Endometrial microvascular endothelial cells (primary cell): ENCODE measurements around the gene ZNF655. TPM values are rescaled to one million over a fixed set of nuclear protein-coding genes. Genes with fewer than 3 reads are reported as not detected.

Experiments
- in situ Hi-C: cut with HindIII; loops from 2 replicates; pipeline ENCODE4 v1.10.0; 2017; ENCODE audit warnings: low sequenced_read_pairs, low pct_unique_long_range_greater_than_20kb; ENCODE audit errors: inconsistent ontology term
- total RNA-seq: library from RNA; depleted of rRNA; stranded (reverse); fragments of >200 nt; gene quantifications from one replicate; pipeline ENCODE4 v1.2.3, GENCODE V29; 2015; ENCODE audit errors: inconsistent ontology term

Gene ZNF655
- total RNA-seq, 1 donor from 2014 or later = 17.9 TPM

- in situ Hi-C loops = no loop called here
Observed at GRCh38 chr7:99597762-99598501, 39.5 kb downstream of the ZNF655 start, which contains the start of gene TMEM225B. Gene TMEM225B (plus strand): TSS chr7:99598267. CDS start chr7:99604389, 6,122 bp downstream.

DNA sequence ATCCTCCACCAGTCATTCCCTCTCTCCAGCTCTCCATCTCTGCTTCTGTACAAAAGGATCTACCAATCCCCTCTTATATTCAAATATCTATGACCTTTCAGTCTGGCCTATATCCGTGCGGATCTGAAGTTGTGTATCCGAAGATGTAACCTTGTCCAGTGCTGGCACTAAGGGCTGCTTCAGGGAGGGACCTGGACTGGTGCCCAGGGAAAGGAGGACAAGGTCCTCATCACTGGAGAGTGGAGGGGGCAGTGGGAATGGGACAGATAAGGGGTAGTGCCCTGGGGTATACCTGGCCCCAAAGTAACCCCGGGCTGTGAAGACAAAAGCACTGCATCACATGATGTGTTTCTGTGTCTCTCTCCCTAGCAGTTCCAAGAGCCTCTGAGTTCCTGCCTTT, 41.4 kb downstream of the ZNF655 start:
- in situ Hi-C loops = no loop called here

DNA sequence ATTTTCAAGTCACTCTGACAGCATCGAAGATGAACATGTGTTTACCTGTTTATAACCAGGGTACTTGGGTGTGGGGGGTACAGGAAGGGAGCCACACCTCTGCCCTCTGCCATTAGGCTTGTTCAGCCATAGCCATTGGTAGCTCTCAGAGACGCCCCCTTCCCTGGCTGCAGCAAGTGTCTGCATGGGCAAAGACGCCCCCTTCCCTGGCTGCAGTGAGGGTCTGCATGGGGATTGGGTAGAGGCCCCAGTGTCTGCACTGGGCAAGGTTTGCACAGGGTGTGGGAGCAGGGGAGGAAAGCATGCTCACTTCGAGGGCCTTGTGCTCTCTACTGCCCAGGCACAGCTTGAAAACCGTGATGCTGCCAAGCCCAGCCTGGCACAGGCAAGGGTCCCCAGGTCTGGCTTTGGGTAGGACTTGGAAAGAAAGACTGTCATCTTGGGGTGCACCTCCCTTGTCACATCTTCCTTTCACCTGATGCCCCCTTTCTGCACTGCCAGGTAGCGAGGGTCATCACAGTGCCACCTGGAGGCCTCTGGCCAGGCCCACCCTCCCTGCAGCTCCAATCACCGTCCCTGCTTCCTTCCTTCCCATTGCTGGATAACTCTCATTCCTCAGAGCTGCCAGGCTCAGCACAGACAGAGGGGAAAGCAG, 43.3 kb downstream of the ZNF655 start:
- in situ Hi-C loops = no loop called here

- in situ Hi-C loops = no loop called here
Observed at GRCh38 chr7:99605527-99605926, 47.1 kb downstream of the ZNF655 start.

DNA sequence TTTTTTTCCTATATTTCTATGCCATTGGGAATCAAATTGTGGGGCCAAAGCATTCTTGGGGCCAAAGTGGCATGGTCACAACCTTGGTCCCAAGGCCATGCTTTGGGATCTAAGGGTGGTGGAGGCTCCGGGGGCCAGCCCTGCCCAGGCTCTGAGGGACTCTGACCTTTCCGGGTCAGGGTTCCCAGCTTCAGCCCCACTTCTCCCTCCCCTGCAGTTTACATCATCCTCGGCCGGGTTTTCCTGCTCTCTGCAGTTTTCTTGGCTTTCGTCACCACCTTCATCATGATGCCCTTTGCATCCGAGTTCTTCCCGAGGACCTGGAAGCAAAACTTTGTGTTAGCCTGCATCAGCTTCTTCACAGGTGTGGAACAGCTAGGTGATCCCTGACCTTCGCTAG, 48.1 kb downstream of the ZNF655 start:
- in situ Hi-C loops = no loop called here

GRCh38 chr7:99607548-99607947, 49.1 kb downstream of the ZNF655 start:
- in situ Hi-C loops = no loop called here

DNA sequence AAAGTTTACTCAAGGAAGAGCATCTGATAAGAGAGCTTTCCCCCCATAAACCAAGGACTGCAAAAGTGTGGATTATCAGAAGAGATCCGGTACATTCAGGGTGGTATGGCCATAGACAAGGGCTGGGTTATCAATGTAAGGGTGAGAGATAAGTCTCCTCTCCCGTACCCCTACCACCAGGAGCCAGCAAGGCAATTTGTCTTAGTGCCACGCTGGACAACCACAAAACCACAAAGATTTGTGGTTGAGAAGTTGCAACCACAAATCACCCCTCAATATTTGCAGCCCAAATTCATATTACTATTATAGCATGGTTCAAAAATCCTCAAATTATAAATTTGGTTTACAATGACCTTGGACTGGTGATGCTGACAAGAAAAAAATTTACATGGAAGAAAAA, 56.1 kb downstream of the ZNF655 start:
- in situ Hi-C loops = no loop called here

DNA sequence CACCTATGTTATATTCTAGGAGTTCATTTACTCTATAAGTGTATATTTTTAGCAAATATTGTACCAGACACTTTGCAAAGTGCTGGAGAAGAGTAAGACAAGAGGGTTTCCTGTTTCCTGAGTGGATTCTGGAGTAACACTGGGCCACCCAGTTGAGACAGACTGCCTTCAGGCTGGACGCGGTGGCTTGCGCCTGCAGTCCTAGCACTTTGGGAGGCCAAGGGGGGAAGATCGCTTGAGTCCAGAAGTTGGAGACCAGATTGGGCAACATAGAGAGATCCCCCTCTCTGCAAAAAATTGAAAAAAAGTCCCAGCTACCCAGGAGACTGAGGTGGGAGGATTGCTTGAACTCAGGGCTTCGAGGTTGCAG, 57.5 kb downstream of the ZNF655 start:
- in situ Hi-C loops = no loop called here

GRCh38 chr7:99616359-99617191, 58.1 kb downstream of the ZNF655 start, which contains the start of gene ZSCAN25:
Gene ZSCAN25 (plus strand): TSS chr7:99616946. CDS start chr7:99619607, 2,661 bp downstream.
- in situ Hi-C loops = no loop called here

DNA sequence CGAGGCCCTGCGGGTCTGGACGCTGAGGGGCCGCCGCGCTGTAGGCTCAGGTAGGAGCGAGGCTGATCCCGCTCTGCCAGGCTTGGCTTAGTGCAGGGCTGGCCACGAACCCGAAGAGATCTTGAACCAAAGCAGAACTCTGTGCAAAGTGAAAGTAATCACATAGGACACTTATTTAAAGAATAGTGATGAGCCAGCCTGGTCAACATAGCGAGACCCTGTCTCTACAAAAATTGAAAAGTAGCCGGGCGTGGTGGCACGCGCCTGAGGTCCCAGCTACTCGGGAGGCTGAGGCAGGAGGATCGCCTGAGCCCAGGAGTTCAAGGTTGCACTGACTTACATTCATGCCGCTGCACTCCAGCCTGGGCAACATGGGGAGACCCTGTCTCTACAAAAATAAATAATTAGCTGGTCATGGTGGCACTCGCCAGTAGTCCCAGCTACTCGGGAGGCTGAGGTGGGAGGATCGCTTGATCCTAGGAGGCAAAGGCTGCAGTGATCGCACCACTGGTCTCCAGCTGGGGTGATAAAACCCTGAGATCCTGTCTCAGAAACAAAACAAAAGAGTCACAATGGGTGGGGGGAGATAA, 58.8 kb downstream of the ZNF655 start:
- in situ Hi-C loops = no loop called here

GRCh38 chr7:99618726-99619125, 60.3 kb downstream of the ZNF655 start:
- in situ Hi-C loops = no loop called here

DNA sequence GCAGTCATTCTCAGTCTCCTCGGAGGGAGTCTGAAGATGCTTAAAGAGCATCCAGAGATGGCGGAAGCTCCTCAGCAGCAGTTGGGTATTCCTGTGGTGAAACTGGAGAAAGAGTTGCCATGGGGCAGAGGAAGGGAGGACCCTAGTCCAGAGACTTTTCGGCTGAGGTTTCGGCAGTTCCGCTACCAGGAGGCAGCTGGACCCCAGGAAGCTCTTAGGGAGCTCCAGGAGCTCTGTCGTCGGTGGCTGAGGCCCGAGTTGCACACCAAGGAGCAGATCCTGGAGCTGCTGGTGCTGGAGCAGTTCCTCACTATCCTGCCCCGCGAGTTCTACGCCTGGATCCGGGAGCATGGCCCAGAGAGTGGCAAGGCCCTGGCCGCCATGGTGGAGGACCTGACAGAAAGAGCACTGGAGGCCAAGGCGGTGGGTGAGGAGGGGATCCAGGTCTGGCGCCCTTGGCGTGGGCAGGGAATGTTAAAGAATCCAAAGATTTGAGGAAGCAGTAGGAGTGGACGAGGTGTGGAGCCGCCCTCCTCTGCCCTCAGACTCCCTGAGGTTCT, 61.2 kb downstream of the ZNF655 start:
- in situ Hi-C loops = no loop called here

DNA sequence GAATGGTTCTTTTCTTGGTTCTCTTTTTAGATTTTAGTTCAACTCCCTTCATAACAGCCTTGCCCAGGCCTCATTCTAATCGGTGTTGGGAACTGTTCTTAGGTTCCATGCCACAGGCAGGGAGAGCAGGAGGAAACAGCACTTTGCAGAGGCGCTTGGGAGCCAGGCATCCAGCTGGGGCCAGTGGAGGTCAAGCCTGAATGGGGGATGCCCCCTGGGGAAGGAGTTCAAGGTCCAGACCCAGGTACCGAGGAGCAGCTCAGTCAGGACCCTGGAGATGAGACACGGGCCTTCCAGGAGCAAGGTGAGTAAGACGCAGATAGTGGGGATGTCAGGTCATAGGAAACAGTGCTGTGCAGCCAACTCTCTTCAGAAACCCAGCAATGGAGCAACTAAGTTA, 62.8 kb downstream of the ZNF655 start:
- in situ Hi-C loops = no loop called here

DNA sequence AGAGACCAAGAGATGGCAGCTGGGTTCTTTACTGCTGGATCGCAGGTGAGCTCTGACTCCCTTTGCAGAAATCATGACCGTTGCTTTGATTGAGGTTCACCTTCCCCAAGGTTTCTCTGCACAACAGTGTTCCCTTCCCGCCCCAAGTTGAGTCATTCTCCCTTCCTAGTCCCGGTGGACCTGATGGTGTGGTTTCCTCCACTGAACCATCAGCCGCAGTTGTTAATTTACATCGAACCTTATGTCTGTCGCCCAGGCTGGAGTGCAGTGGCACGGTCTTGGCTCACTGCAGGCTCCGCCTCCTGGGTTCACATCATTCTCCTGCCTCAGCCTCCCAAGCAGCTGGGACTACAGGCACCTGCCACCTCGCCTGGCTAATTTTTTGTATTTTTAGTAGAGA, 64.2 kb downstream of the ZNF655 start:
- in situ Hi-C loops = no loop called here

GRCh38 chr7:99623091-99623693, 64.8 kb downstream of the ZNF655 start:
- in situ Hi-C loops = no loop called here

DNA sequence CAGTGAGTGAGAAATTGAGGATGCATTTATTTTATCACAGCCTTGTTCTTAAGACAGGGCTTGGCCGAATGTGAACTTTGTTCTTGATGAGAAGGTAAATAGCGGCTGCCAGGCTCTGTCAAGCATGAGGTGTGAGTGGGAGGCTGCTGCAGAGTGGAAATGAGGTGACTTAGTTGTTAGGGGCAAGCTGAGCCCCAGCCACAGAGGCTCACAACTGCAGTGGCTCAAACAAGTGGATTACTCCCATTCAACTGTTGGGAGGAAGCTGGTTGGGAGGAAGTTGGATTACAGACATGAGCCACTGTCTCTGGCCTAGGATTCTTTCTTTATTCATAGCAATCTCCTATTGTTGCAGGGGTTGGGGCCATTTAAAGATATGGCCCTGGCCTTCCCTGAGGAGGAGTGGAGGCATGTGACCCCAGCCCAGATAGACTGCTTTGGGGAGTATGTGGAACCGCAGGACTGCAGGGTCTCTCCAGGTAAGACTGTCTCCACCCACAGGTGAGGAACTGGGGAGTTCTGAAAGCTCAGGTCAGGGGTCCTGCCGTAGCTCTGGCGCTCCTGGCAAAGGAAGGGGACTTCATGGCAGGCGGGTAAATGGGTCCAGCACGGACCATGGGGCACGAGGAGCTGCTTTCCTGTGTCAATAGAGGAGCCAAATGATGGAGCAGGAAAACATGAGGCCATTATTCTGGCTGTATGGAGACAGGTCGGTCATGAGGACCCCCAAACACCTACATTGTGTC, 65.4 kb downstream of the ZNF655 start:
- in situ Hi-C loops = no loop called here

DNA sequence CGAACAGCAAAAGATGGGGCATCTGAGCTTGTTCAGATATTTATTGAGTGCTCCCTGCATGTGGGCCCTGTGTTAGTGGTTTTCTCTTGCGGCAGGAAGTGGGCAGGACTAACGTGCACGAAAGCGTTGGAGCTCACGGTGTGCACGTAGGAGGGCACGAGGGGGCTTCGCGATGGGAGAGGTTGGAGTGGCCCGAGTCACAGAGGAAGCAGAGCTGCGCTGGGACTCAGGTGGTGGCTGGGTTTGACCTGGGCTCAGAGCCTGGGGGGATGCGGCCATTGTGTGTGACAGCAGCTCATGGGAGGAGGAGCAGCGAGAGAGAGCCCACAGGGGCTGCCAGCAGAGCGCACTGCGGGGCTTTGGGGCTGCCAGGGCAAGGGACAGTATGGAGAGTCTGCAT, 66.0 kb downstream of the ZNF655 start:
- in situ Hi-C loops = no loop called here

DNA sequence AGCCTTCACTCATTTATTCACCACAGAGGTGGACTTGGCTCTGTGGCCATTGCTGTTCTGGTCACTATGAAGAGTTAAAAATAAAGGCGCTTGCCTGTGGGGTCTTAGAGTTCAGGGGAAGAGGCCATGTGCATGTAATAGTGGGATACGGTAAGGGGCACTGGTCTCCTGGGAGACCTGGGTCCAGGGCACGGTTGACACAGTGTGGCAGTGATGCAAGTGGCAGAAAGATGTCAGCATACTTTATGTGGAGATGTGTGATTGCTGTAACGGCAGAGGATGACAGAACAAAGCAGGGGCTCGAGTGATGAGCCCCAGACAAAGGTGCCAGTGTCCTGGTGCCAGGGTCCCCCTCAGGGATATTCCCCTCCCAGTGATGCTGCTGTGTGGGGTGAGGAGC, 66.9 kb downstream of the ZNF655 start:
- in situ Hi-C loops = no loop called here
